ENCODE data around the gene MBD3L3. TPM values are rescaled to one million over a fixed set of nuclear protein-coding genes. Genes with fewer than 3 reads are reported as not detected.

The MBD3L3 gene
- not detected in 2 replicates for total RNA-seq (ENCODE audit: low replicate concordance)

DNA sequence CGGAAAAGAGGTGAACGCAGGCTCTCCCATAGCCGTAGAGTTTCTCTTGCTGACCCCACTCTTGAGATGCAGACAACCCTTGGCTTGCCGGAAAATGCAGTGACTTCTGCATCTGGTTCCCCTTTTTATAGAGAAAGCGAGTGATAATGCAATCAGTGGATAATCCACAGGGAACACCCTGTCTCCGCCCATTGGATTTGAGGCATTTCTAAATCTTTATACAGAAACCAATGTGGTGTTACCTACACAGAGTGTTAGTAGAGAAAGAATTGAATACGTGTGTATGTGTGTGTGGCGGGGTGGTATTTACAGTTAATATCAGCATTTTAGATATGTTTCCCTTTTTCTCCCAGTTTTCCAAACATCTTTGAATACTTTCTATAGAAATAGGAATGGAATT is at the start of gene MBD3L3:
TSS of gene MBD3L3 (minus strand) at position 101 of the 400 bp plus-strand sequence. CDS start at position 30, 71 bp downstream.

GRCh38 chr19:7069042-7069903 is 10.8 kb upstream of the MBD3L3 start, which contains the start of gene ZNF557:
ZNF557 (plus strand) TSS chr19:7069703; CDS start chr19:7075075, 5,372 bp downstream.

DNA sequence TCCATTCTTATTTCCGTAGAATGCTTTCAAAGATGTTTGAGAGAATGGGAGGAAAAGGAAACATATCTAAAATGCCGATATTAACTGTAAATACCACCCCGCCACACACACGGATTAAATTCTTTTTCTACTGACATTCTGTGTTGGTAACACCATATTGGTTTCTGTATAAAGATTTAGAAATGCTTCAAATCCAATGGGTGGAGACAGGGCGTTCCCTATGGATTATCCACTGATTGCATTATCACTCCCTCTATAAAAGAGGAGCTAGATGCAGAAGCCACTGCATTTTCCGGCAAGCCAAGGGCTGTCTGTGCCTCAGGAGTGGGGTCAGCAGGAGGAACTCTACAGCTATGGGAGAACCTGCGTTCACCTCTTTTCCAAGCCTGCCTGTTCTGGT is 9.5 kb downstream of the MBD3L3 start, which contains the start of gene MBD3L2:
TSS of gene MBD3L2 (plus strand) at position 301 of the 400 bp plus-strand sequence. CDS start at position 354, 53 bp downstream.

DNA sequence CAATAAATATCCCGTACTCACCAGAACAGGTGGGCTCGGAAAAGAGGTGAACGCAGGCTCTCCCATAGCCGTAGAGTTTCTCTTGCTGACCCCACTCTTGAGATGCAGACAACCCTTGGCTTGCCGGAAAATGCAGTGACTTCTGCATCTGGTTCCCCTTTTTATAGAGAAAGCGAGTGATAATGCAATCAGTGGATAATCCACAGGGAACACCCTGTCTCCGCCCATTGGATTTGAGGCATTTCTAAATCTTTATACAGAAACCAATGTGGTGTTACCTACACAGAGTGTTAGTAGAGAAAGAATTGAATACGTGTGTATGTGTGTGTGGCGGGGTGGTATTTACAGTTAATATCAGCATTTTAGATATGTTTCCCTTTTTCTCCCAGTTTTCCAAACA is 18.4 kb downstream of the MBD3L3 start, which contains the start of gene MBD3L4:
TSS of gene MBD3L4 (minus strand) at position 101 of the 400 bp plus-strand sequence. CDS start at position 66, 35 bp downstream.

DNA sequence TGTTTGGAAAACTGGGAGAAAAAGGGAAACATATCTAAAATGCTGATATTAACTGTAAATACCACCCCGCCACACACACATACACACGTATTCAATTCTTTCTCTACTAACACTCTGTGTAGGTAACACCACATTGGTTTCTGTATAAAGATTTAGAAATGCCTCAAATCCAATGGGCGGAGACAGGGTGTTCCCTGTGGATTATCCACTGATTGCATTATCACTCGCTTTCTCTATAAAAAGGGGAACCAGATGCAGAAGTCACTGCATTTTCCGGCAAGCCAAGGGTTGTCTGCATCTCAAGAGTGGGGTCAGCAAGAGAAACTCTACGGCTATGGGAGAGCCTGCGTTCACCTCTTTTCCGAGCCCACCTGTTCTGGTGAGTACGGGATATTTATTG is 28.2 kb downstream of the MBD3L3 start, which contains the start of gene MBD3L5:
TSS of gene MBD3L5 (plus strand) at position 301 of the 400 bp plus-strand sequence. CDS start at position 335, 34 bp downstream.

DNA sequence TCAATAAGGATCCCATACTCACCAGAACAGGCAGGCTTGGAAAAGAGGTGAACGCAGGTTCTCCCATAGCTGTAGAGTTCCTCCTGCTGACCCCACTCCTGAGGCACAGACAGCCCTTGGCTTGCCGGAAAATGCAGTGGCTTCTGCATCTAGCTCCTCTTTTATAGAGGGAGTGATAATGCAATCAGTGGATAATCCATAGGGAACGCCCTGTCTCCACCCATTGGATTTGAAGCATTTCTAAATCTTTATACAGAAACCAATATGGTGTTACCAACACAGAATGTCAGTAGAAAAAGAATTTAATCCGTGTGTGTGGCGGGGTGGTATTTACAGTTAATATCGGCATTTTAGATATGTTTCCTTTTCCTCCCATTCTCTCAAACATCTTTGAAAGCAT is 37.1 kb downstream of the MBD3L3 start, which contains the start of gene MBD3L2B:
TSS of gene MBD3L2B (minus strand) at position 101 of the 400 bp plus-strand sequence. CDS start at position 67, 34 bp downstream.

Other genes starting within 250 kb of the MBD3L3 start
- 0.08 TPM in 1 of 2 replicates, not detected in the other for gene ADGRE1, start 171.1 kb downstream of the MBD3L3 start, total RNA-seq (ENCODE audit: low replicate concordance)
- not detected in 2 replicates for gene MBD3L2B, start 37.2 kb downstream of the MBD3L3 start, total RNA-seq (ENCODE audit: low replicate concordance)
- gene MBD3L5, start 28.1 kb downstream of the MBD3L3 start, total RNA-seq (ENCODE audit: low replicate concordance) = not detected in 2 replicates
- gene MBD3L4, start 18.5 kb downstream of the MBD3L3 start, total RNA-seq (ENCODE audit: low replicate concordance) = not detected in 2 replicates
- not detected in 2 replicates for gene MBD3L2, start 9.4 kb downstream of the MBD3L3 start, total RNA-seq (ENCODE audit: low replicate concordance)
- gene ZNF557, start 11.0 kb upstream of the MBD3L3 start, total RNA-seq (ENCODE audit: low replicate concordance) = 13.0 and 17.8 TPM in 2 replicates
- gene INSR, start 235.7 kb upstream of the MBD3L3 start, total RNA-seq (ENCODE audit: low replicate concordance) = 19.9 and 72.5 TPM in 2 replicates

Data from smooth muscle cell of the coronary artery (primary cell).